GM19099 (cell line): Measurements from ENCODE around the gene TNFSF15.

Experiments
- POLR2A ChIP-seq: IDR thresholded peaks from 3 replicates; pipeline ENCODE4 v1.6.1; 2011; ENCODE audit warnings: low read depth; ENCODE audit not compliant: insufficient read length; ENCODE audit errors: extremely low read depth

TNFSF15 gene

DNA sequence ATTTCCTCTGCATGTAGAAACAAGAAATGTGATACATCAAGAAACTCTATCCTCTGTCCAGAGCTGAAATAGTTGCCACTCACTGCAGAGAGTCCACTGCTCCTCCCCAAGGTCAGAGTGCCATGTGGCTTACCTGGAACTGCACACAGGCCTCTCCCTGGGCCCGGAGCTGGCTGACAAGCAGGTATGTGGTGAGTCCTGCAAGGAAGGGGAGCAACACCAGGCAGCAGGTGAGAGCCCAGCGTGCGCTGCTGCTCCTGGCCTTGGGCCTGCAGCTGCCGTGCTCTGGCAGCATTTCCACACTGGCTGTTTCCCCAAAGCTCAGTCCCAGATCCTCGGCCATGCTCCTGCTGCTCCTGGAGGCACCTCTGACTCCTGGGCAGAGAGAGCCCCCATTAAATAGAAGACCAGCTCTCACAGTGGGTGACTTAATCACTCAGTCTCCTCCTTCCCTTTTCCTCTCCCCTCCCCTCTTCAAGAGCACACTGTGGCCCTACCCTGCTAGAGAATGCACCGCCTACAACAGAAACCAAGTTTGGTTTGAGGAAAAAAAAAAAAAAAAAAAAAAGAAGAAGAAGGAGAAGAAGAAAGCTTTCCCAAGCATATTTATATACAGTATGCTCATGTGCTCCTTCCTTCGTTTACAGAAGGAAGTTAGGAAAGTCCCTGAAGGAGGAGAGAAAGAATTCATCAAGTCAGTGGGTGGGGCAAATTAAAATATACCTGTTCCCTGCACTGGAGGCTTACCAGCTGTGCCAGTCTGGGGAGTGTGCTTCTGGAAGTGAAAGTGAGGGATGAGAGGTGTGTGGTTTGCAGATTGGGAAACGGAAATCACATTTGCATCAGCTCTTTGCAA is at the start of gene TNFSF15:
TNFSF15 (minus strand) TSS at position 370 of the 856 bp plus-strand sequence; CDS start at position 343, 27 bp downstream.
- TF ChIP-seq POLR2A = no peak

DNA sequence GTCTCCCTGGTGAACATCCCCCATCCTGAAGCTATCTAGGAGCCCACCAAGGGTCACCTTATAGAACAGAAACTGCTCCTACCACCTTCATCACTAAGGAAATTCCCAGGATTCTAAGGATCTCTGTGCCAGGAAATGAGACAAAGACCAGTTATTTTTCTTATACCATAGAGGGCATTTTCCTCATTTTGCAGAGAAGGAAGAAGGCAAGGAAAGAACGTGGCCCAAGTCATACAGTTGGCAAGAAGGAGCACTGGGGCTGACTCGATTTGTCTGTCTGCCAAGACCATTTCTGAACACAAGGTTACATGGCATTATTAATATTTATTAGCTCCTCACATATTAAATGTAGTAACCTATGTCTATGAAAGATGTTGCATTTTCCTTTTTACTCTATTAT is 49.6 kb upstream of the TNFSF15 start:
- no peak for TF ChIP-seq POLR2A

DNA sequence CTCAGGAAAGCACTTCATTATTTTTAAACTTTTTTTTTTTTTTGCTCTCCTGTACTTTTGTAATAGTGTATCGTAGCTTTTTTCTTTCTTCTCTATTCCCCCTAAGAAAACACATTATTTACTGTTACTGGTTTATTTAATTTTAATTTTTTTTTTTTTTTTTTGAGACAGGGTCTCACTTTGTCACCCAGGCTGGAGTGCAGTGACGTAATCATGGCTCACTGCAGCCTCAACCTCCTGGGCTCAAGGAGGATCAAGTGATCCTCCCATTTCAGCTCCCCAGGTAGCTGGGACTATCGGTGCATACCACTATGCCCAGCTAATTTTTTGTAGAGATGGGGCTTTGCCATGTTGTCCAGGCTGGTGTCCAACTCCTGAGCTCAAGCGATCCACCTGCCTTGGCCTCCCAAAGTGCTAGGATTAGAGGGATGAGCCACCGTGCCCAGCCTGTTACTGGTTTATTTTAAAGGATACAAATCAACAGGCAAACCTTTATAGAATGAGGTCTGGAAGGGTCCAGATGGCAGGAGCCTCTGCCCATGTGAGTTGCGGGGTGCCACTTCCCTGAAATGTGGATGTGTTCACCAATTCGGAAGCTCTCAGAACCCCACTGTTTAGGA is 49.0 kb upstream of the TNFSF15 start:
- no peak for TF ChIP-seq POLR2A

DNA sequence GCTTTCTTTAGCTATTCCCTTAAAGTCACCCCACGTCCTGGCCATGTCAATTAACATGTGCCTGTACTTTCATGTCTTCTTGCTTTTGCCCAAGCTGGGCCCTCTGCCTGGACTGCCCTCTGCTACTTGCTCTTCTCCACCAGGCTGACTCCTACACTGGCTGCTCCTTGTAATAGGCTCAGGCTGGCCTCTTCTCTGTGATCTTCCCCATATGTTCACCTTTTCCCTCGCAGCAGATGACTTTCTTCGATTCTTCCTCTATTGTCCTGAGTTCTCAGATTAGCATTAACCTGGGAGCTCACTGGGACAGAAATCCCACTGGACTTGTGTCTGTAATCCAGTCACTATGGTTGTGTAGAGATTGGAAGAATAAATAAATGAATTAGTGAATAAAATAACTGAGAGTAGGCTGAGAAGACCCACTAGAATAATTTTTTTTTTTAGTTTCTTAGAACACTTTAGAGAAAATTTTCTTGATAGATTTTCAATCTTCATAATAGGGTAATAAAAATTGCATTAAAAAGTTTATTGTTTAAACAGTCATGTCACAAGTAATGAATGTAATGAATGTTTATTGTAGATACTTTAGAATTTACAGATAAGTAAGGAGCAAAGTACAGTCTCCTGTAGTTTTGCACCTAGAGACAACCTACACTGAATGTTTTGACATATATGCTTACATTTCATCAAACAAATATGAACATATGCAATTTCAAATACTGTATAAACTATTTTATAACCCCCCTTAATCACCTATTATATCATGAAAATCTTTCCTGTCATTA is 47.4 kb upstream of the TNFSF15 start:
- no peak for TF ChIP-seq POLR2A

DNA sequence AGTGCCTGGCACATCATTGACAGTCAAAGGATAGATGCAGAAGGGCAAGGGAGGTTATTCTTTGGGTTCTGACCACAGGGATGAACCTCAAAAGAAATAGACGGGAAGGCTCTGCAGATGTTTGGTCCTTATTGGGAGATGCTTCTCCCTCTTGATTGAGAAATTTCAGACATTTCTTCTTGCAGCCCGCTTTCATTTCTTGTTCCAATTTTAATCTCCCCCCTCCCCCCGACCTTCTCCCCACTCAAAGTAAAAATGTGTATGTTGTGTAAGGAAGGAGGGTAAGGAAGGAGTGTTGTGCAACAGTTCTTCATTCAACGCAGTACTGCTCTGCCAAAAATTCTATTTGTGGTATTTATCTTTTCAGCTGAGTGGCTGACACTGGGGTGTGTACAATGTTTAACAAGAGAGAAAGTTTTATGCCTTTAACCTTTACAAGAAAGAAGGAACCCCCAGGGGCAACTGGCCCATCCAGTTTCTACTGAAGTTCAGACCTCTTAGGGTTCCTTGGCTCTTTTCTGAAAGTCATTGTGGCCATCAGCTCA is 46.3 kb upstream of the TNFSF15 start:
- no peak for TF ChIP-seq POLR2A

DNA sequence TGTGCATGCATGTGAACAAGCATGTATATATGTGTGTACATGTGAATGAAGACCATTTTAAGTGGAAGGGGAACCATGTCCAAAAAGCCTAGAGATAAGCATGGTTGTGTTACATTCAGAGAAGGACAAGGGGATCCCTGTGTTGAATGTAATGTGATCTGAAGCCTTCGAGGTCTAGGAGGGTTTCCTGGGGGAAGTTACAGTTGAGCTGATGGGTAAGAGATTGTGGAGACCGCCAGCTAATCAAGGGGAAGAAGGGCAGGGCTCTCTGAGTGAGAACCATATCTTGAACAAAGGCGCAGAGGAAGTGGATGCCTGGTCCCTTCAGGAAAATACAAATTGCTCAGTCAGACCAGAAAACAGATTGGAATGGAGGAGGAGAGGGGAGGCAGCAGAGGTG is 45.5 kb upstream of the TNFSF15 start:
- no peak for TF ChIP-seq POLR2A

- TF ChIP-seq POLR2A = no peak
These were observed 45.0 kb upstream of the TNFSF15 start for GRCh38 chr9:114850871-114851270.

DNA sequence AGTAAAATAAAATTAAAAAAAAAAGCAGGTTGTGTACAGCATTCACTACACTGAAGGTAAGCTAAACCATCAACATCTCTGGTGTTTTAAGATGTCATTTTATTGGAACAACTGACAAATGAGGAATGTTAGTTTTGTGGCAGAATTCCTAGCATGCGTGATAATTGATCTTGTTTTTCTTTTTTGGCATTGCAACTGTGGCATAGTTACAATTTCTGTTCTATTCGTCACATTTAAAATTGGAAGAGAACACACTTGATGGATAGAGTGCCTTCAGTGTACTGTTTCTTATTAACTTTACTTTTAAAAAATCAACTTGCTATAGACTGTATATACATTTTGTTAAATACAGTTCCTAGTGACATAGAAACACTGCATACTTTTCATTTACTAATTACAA is 43.6 kb upstream of the TNFSF15 start:
- TF ChIP-seq POLR2A = no peak

DNA sequence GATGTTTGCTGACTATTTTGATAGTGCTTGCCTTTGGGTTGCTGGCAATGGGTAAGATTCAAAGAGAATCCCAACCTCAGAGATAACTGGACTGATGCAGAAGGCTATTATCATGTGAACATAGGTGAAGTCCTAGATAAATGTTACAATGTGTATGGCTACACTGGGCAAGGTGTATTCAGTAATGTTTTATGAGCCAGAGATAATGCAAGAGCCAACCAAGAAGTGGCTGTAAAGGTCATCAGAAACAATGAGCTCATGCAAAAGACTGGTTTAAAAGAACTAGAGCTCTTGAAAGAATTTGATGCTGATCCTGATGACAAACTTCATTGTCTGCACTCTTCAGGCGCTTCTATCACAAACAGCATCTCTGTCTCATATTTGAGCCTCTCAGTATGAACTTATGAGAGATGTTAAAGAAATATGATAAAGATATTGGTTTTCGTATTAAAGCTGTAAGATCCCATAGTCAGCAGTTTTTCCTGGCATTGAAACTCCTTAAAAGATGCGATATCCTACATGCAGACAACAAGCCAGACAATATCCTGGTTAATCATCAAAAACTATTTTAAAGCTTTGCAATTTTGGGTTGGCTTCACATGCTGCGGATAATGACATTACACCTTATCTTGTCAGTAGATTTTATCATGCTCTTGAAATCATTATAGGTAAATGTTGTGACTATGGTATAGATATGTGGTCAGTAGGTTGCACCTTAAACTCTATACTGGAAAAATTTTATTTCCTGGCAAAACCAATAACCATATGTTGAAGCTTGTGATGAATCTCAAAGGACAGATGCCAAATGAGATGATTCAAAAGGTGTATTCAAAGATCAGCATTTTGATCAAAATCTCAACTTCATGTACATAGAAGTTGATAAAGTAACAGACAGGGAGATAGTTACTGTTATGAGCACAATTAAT is 41.9 kb upstream of the TNFSF15 start:
- no peak for TF ChIP-seq POLR2A

DNA sequence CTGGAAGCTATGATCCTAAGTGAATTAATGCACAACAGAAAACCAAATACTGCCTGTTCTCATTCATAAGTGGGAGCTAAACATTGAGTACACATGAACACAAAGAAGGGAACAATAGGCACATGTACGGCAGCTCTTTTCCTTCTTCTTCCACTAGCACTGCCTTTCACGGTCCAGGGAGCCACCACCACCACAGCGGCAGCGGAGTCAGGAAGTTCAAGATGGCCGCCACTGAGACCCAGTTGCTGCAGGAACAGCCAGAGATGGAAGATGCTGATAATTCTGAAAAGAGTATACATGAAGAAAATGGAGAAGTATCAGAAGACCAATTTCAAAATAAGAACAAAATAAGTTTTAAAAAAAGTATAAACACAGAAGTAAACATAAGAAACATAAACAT is 39.5 kb upstream of the TNFSF15 start:
- TF ChIP-seq POLR2A = no peak

DNA sequence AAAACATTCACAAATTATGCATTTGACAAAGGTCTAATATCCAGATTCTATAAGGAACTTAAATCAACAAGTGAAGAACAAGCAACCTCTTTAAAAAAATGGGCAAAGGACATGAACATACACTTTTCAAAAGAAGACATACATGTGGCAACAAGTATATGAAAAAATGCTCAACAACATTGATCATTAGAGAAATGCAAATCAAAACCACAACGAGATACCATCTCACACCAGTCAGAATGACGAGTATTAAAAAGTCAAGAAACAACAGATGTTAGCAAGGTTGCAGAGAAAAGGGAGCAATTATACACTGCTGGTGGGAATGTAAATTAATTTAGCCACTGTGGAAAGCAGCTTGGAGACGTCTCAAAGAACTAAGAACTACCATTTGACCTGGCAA is 38.9 kb upstream of the TNFSF15 start:
- no peak for TF ChIP-seq POLR2A

DNA sequence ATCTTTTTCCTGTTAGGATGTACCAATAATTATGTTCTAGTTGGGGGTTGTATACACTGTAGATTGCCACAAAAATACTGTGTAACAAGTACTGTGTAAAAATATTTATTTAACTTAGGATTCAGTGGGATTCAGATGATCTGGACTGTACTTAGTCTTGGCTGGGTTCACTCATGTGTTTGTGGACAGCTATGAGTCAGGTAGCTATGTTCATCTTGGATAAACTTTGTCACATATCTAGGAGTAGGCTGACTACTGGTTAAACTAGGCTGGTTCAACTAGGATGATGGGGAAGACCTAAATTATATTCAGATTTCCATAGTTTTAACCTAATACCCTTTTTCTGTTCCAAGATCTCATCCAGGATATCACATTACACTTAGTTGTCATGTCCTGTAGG is 32.1 kb upstream of the TNFSF15 start:
- no peak for TF ChIP-seq POLR2A

DNA sequence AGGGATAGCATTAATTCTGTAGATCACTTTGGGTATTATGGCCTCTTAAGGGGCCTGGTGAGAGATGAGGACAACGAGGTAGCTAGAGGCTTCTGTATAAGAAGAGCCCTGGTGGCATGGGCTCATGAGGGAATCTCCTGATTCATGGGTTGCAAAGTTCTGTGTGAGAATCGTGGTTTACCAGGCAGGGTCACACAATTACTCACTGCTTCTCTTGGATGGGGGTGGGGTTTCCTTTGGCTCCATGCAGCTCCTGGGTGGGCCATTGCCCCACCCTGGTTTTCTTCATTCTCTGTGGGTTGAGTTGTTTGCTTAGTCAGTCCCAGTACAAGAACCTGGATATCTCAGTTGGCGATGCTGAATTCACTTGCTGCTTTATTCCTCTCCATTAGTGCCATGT is 30.9 kb upstream of the TNFSF15 start:
- no peak for TF ChIP-seq POLR2A

DNA sequence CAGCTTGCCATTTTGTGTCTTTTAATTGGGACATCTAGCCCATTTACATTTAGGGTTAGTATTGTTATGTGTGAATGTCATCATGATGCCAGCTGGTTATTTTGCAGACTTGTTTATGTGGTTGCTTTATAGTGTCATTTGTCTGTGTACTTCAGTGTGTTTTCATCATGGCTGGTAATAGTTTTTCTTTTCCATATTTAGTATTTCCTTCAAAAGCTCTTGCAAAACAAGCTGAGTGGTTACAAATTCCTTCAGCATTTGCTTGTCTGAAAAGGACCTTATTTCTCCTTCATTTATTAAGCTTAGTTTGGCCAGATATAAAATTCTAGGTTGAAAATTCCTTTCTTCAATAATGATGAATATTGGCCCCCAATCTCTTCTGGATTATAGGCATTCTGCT is 28.5 kb upstream of the TNFSF15 start:
- TF ChIP-seq POLR2A = no peak
